KMS-11 (cell line): Measurements from ENCODE around the gene DHCR24.

Experiments used
- H2AFZ ChIP-seq: fragments of 200-600 bp; sonication (generic); 2 replicates; pipeline ENCODE4 v1.6.1; 2016; ENCODE audit warnings: antibody characterized with exemption, mixed run types, low read depth
- H3K27ac ChIP-seq: fragments of 200-600 bp; sonication (generic); 2 replicates; pipeline ENCODE4 v1.6.1; 2016; ENCODE audit warnings: mild to moderate bottlenecking, mixed run types
- H3K27me3 ChIP-seq: fragments of 200-600 bp; sonication (generic); 2 replicates; pipeline ENCODE4 v1.6.1; 2017; ENCODE audit warnings: mild to moderate bottlenecking, low read depth, mixed run types, moderate library complexity; ENCODE audit not compliant: insufficient read depth
- H3K36me3 ChIP-seq: fragments of 200-600 bp; sonication (generic); 2 replicates; pipeline ENCODE4 v1.6.1; 2017; ENCODE audit warnings: mild to moderate bottlenecking, mixed run types; ENCODE audit not compliant: insufficient read depth
- H3K4me1 ChIP-seq: fragments of 200-600 bp; sonication (generic); 2 replicates; pipeline ENCODE4 v1.6.1; 2016; ENCODE audit warnings: mild to moderate bottlenecking, low read depth, mixed run types; ENCODE audit not compliant: poor library complexity, severe bottlenecking
- H3K4me2 ChIP-seq: fragments of 200-600 bp; sonication (generic); 2 replicates; pipeline ENCODE4 v1.7.0; 2016; ENCODE audit warnings: mild to moderate bottlenecking, mixed run types
- H3K4me3 ChIP-seq: fragments of 200-600 bp; sonication (generic); IDR thresholded peaks from 2 replicates; pipeline ENCODE4 v1.6.1; 2017; ENCODE audit warnings: low read depth, low read length, mixed read lengths; ENCODE audit not compliant: insufficient read depth
- H3K79me2 ChIP-seq: fragments of 200-600 bp; sonication (generic); 2 replicates; pipeline ENCODE4 v1.6.1; 2016; ENCODE audit warnings: low read depth, mixed run types; ENCODE audit not compliant: insufficient read depth
- H3K9ac ChIP-seq: fragments of 200-600 bp; sonication (generic); 2 replicates; pipeline ENCODE4 v1.6.1; 2016; ENCODE audit warnings: mild to moderate bottlenecking, mixed run types
- H4K20me1 ChIP-seq: fragments of 200-600 bp; sonication (generic); 2 replicates; pipeline ENCODE4 v1.6.1; 2016; ENCODE audit warnings: mild to moderate bottlenecking, mixed run types; ENCODE audit not compliant: insufficient read depth
- TF ChIP-seq, protein P1 (sequence below): fragments of 200-600 bp; sonication (generic); conservative IDR thresholded peaks from 2 replicates; pipeline ENCODE4 v1.6.1; 2017; ENCODE audit warnings: low read depth, mild to moderate bottlenecking, antibody characterized with exemption, low read length, moderate library complexity, mixed read lengths

The DHCR24 gene

DNA sequence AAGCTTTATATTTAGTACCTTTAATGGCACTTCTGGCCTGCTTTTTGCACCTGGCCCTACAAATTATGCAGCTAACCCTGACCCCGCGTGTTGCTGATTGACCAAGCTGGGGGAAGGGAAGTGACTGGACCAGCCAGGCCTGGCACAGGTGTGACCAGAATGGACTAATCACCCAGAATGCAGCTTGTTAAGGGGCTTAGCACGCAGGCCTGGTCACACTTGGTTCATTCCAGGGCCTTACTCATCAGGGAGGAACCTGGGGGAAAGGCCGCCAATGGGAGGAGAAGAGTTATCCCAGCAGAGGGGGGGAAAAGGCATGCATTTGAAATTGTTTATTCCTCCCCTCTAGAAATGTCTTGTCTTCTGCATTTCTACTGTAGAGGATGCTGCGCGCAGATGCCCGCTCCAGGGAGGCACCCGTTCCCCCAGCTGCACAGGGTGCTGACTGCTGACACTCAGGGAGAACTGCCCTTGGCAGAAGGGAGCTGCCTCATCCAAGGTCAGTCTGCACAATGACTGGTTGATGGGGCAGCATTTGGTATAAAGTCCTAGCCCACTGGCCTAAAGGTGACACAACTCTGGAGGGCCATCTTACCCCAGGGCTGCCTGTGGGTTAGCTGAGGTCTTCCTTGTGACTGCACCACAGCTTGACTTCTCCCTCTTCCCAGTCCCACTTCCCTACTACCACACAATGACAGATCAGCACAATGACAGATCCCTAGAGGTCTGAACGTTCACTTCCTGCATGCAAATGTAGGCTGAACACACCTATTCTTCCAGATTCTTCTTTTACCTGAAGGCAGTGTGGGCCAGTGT, 29.0 kb downstream of the DHCR24 start:
- no peaks in the 10 kb centered on the region for H3K36me3 ChIP-seq
- no peak overlapping the region for H2AFZ ChIP-seq
- H3K27ac ChIP-seq = no peak overlapping the region
- no peak overlapping the region for H3K9ac ChIP-seq
- H3K27me3 ChIP-seq = no peaks in the 10 kb centered on the region
- no peaks in the 10 kb centered on the region for H3K4me1 ChIP-seq
- H3K79me2 ChIP-seq = no peaks in the 10 kb centered on the region
- no peak overlapping the region for H3K4me3 ChIP-seq
- TF ChIP-seq, protein P1, sequence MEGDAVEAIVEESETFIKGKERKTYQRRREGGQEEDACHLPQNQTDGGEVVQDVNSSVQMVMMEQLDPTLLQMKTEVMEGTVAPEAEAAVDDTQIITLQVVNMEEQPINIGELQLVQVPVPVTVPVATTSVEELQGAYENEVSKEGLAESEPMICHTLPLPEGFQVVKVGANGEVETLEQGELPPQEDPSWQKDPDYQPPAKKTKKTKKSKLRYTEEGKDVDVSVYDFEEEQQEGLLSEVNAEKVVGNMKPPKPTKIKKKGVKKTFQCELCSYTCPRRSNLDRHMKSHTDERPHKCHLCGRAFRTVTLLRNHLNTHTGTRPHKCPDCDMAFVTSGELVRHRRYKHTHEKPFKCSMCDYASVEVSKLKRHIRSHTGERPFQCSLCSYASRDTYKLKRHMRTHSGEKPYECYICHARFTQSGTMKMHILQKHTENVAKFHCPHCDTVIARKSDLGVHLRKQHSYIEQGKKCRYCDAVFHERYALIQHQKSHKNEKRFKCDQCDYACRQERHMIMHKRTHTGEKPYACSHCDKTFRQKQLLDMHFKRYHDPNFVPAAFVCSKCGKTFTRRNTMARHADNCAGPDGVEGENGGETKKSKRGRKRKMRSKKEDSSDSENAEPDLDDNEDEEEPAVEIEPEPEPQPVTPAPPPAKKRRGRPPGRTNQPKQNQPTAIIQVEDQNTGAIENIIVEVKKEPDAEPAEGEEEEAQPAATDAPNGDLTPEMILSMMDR = no peak
- H4K20me1 ChIP-seq = no peaks in the 10 kb centered on the region
- H3K4me2 ChIP-seq = no peak overlapping the region

DNA sequence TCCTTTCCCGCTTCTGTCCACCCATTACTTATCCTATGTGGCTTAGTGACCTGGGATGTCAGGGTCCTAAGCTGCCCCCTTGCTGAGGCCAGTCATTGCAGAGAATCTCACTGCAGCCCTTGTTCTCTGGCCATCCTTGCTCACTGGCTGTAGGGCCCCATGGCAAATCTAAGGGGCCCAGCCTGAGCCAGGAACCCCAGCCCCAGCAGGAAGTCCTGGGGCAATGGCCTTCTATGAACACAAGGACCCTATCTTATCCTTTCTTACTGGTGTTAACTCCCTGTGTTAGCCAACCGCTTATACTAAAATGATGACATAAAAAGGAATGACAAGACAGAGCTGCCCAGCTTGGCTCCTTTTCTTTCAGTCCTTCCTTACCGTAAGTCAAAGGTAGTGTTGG, 29.9 kb downstream of the DHCR24 start:
- Histone ChIP-seq H3K79me2 (no peaks in the 10 kb centered on the region), H2AFZ (no peak overlapping the region), H3K9ac (no peak overlapping the region), H3K27ac (no peak overlapping the region), H3K4me1 (no peaks in the 10 kb centered on the region), H3K4me2 (no peak overlapping the region), H3K36me3 (no peaks in the 10 kb centered on the region), H4K20me1 (no peaks in the 10 kb centered on the region), H3K27me3 (no peaks in the 10 kb centered on the region), H3K4me3 (no peak overlapping the region)
- TF ChIP-seq, protein P1 = no peak

DNA sequence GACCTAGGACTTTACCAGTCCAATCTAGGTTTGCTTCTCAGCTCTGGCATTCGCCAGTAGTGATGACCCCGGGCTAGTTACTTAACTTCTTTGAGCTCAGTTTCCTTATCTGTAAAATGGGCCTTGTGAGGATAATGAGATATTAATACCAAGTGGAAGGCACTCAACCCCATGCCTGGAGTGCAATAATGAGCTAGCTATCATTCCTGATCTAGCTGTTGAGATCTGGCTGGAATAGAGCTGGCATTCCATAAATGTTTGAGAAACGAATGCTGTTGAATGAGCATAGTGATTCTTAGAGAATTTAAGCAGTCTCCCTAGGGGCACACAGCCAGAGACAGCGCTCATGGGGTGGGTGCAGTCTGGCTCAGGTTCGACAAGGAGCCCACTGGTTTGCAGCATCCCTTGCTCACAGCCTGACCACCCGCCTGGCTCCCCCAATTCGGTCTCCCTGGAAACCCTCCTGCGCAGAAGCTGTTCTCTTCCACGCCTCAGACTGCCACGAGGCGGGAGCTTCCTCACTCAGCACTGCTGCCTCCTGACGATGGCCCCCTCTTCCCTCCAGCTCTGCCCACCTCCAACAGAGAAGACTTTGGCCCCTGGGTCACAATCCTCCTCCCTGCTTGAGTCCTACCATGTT, 32.5 kb downstream of the DHCR24 start:
- TF ChIP-seq, protein P1 = no peak
- no peaks in the 10 kb centered on the region for H3K36me3 ChIP-seq
- no peak overlapping the region for H3K4me2 ChIP-seq

DNA sequence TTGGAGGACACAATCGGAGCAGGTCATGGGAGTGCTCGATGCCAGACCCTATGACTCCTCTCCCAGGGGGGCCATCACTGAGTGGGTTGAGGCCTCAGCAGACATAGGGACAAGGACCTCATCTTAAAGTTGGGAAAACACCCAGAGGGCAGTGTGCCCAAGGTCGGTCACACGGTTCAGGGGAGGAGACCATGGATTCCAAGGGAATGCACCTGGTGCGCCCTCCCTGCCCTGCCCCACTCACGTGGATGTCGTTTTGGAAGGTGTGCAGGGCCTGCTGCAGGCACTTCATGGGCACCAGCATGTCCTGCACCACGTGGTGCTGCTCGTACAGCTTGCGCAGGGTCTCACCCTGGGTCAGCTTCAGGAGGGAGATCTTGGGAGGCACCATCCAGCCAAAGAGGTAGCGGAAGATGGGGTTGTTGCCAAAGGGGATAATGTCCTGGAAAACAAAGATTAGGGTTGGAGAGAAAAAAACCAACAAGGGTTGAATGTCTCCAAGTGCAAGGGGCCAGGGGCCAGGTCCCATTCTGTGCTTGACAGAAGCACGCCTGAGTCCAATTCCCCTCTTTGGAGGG, 33.1 kb downstream of the DHCR24 start:
- H4K20me1 ChIP-seq = no peaks in the 10 kb centered on the region
- TF ChIP-seq, protein P1 = no peak
- H3K4me1 ChIP-seq = no peaks in the 10 kb centered on the region
- H3K79me2 ChIP-seq = no peaks in the 10 kb centered on the region
- H3K36me3 ChIP-seq = no peaks in the 10 kb centered on the region
- H3K27me3 ChIP-seq = no peaks in the 10 kb centered on the region
- H3K4me3 ChIP-seq = no peak overlapping the region
- H2AFZ ChIP-seq = no peak overlapping the region
- H3K4me2 ChIP-seq = no peak overlapping the region
- no peak overlapping the region for H3K9ac ChIP-seq
- no peak overlapping the region for H3K27ac ChIP-seq

More for the DNA sequence above, 32.5 kb downstream of the DHCR24 start:
- H4K20me1 ChIP-seq = no peaks in the 10 kb centered on the region
- no peak overlapping the region for H3K27ac ChIP-seq
- no peak overlapping the region for H3K4me3 ChIP-seq
- no peaks in the 10 kb centered on the region for H3K4me1 ChIP-seq
- no peak overlapping the region for H2AFZ ChIP-seq
- no peaks in the 10 kb centered on the region for H3K27me3 ChIP-seq
- no peaks in the 10 kb centered on the region for H3K79me2 ChIP-seq
- H3K9ac ChIP-seq = no peak overlapping the region
